Measurements from ENCODE around the gene FAM221B.

The FAM221B gene

DNA sequence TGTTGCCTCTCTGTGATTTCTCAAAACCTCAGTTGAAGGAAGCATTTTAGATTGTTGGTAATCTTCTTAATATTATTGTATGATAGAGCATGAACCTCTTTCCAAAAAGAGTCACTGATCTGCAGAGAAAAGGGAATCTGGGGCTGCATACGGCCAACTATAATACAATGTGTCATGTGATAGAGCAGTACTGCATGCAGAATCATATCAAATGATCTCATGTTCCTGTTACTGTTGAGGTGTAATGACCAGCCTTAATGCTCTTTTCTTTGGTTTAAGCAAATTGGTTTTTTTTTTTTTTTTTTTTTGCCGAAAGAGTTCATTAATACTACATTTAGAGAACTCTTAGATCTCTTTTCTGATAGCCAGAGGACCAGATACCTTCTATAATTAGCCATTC, 61.5 kb downstream of the FAM221B start:
- no peak overlapping the region for H3K4me3 Mint-ChIP-seq
- no peaks in the 10 kb centered on the region for H3K27me3 Mint-ChIP-seq
- ATAC-seq (no peak), DNase-seq (no peak)
- no peaks in the 10 kb centered on the region for H3K4me1 Mint-ChIP-seq
- H3K9me3 Mint-ChIP-seq = no peaks in the 10 kb centered on the region
- no peak overlapping the region for H3K27ac Mint-ChIP-seq

Data from stimulated activated naive CD8-positive, alpha-beta T cell treated with anti-CD3 and anti-CD28 coated beads, Interleukin-15, amount 100 ng/mL, for 72 hours (primary cell).